Stimulated activated CD8-positive, alpha-beta memory T cell treated with anti-CD3 and anti-CD28 coated beads, Interleukin-4, amount 100 ng/mL, for 1 hour (primary cell): ENCODE measurements around the gene ARID1B.

Experiments used
- DNase-seq, 2 donors: peaks; one replicate each; pipeline ENCODE4 v3.0.0-alpha.2; 2020; ENCODE audit warnings: low read depth in 2 of 2, low spot score in 1 of 2

Gene ARID1B

GRCh38 chr6:157235600-157236039, 458.4 kb downstream of the ARID1B start:
- DNase-seq = no peak

- DNase-seq = no peak
Observed at GRCh38 chr6:157236040-157236725, 459.0 kb downstream of the ARID1B start.

GRCh38 chr6:157238346-157238745, 461.2 kb downstream of the ARID1B start:
- no peak for DNase-seq

- DNase-seq = no peak
Observed at GRCh38 chr6:157239148-157239547, 462.0 kb downstream of the ARID1B start.

GRCh38 chr6:157239671-157240058, 462.5 kb downstream of the ARID1B start:
- DNase-seq = no peak

- no peak for DNase-seq
Observed at GRCh38 chr6:157240059-157240959, 463.1 kb downstream of the ARID1B start.

- no peak for DNase-seq
Observed at GRCh38 chr6:157240960-157241311, 463.8 kb downstream of the ARID1B start.

GRCh38 chr6:157242791-157243190, 465.6 kb downstream of the ARID1B start:
- no peak for DNase-seq

- no peak for DNase-seq
Observed at GRCh38 chr6:157244175-157244574, 467.0 kb downstream of the ARID1B start.

- no peak for DNase-seq
Observed at GRCh38 chr6:157244780-157245179, 467.6 kb downstream of the ARID1B start.

GRCh38 chr6:157245436-157245835, 468.3 kb downstream of the ARID1B start:
- no peak for DNase-seq

GRCh38 chr6:157246048-157246630, 469.0 kb downstream of the ARID1B start:
- no peak for DNase-seq

- no peak for DNase-seq
Observed at GRCh38 chr6:157246771-157247484, 469.8 kb downstream of the ARID1B start.

GRCh38 chr6:157248264-157248663, 471.1 kb downstream of the ARID1B start:
- no peak for DNase-seq

- no peak for DNase-seq
Observed at GRCh38 chr6:157249826-157250225, 472.6 kb downstream of the ARID1B start.

- no peak for DNase-seq
Observed at GRCh38 chr6:157251586-157252247, 474.5 kb downstream of the ARID1B start.

GRCh38 chr6:157253017-157253416, 475.8 kb downstream of the ARID1B start:
- DNase-seq = no peak

- no peak for DNase-seq
Observed at GRCh38 chr6:157253699-157254098, 476.5 kb downstream of the ARID1B start.

GRCh38 chr6:157254538-157254937, 477.4 kb downstream of the ARID1B start:
- DNase-seq = no peak

- DNase-seq = no peak
Observed at GRCh38 chr6:157255079-157255478, 477.9 kb downstream of the ARID1B start.

GRCh38 chr6:157258878-157259277, 481.7 kb downstream of the ARID1B start:
- DNase-seq = no peak
